ENCODE measurements around the gene SUSD4.

SUSD4 gene

GRCh38 chr1:223183268-223183862 lies 180.6 kb downstream of the SUSD4 start:
- no peak for DNase-seq (ENCODE audit: low read depth)

GRCh38 chr1:223180731-223181321 lies 183.2 kb downstream of the SUSD4 start:
- peak; percentile 50 for DNase-seq (ENCODE audit: low read depth)

GRCh38 chr1:223179786-223180185 lies 184.2 kb downstream of the SUSD4 start:
- DNase-seq (ENCODE audit: low read depth) = no peak

- DNase-seq (ENCODE audit: low read depth) = no peak
Observed at GRCh38 chr1:223179280-223179679, 184.7 kb downstream of the SUSD4 start.

- no peak for DNase-seq (ENCODE audit: low read depth)
Observed at GRCh38 chr1:223177681-223178080, 186.3 kb downstream of the SUSD4 start.

- no peak for DNase-seq (ENCODE audit: low read depth)
Observed at GRCh38 chr1:223176437-223176836, 187.5 kb downstream of the SUSD4 start.

GRCh38 chr1:223175633-223176032 lies 188.3 kb downstream of the SUSD4 start:
- DNase-seq (ENCODE audit: low read depth) = no peak

- DNase-seq (ENCODE audit: low read depth) = no peak
Observed at GRCh38 chr1:223175032-223175431, 188.9 kb downstream of the SUSD4 start.
